Kidney capillary endothelial cell (primary cell): ENCODE measurements around the gene RAET1E.
"Not testable (repeated sequence)": the region's sequence is repeated elsewhere in the genome, so short reads cannot be mapped to it uniquely, and the experiment has no call there.

ENCODE experiments used
- DNase-seq: peaks from one replicate; pipeline ENCODE4 v3.0.0-alpha.2; 2018; ENCODE audit warnings: low spot score

The RAET1E gene

DNA sequence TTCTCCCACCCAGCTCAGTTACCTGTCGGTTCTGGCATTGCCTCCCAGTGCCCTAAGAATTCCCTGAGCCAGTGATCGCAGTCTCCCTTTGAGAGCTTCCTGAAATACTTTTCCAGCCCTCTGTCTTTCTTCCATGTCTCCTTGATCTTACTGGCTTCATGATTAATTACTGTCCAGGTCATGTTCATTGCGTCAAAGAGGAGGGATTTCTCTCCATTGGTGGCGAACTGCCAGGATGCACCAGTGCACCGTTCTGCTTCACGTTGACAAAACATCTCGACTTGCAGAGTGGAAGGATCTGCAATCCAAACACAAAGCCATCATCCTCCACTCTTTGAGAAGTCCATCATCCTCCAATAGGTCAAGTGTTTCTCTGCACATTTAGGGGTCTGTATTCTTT, 8.6 kb downstream of the RAET1E start:
- DNase-seq = no peak

DNA sequence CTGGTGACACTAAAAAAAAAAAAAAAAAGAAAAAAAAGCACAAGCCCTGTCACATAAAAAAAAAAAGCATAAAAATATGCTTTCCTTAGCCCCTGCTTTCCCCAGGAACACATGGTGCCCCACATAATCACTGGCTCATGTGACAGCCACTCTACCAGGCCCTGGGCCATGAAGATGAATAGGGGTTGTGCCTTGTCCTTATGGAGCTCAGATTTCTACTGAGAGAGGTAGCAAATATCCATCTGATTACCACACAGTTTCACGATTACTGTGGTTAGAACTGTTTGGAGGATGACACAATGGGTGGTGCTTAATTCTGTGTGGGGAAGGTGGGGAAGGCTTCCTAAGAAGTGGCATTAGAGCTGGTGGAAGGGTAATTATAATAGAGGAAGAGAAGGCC, 9.3 kb downstream of the RAET1E start:
- DNase-seq = no peak

DNA sequence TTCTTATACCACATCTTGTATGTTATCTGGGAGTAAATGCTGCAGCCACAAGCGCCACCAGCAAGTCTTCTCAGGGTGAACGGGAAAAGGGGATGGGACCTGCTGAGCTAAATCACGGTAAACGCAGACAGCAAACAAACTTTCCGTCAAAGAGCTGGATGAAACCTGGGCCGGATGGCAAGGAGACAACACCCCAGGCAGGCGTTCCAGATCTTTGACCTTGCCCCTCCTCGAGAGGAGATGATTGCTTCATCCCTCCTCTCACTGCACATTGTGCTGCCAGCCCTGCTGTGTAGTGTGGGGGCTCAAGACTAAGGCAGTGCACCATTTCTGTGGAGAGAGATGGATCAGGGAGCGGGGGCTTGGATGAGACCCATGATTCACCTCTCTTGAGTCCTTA, 9.8 kb downstream of the RAET1E start:
- DNase-seq = no peak

DNA sequence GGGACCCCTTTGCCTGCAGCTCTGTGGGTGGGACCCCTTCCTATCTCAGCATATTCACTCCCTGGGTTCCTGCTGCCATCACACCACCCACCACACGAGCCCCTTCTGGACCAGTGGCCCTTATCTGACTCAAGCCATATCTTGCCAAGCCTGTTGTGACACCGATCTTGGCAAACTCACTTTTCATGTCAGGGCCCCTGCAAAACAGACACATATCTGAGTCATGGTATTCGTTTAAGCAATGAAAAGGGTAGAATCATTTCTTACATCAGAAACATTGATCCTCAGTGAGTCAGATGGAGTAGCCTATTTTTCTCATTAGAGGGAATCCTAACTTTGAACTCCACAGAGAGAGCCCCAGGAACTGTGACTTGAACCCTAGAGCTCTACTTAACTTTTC, 10.6 kb downstream of the RAET1E start:
- DNase-seq = no peak

DNA sequence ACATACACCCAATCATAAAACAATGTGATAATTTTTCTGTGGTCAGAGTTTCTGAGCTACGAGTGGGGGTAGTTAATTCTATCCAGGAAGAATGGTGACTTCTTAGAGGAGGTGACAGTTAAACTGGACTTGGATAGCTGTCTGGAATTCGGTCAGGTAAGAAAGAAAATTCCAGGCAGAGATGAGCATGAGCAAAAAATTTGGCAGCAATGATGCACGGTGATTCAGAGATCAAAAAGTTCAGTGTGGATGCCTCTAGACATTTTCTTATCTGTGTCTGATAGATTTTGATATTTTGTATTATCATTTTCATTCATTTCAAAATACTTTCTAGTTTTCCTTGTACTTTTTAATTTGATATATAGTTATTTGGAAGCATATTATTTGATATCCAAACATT, 12.0 kb downstream of the RAET1E start:
- DNase-seq = no peak

DNA sequence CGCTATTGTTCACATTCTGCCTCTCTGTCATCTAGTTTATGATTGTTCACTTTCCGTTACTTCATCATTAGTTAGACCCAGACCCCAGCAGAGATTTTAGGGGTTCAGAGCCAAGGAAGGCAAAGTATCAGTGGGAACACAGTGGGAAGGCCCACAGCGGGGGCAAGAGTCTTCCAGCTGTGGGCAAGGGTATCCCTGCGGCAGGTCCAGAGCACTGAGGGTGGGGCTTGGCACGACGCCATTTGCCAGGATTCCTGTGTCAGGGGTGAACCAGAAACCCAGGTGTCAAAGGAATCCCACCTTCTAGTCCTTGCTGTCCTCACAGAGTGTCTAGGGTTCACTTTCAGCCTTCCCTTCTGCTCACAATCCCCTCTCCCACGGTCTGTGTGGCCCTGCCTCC, 13.3 kb downstream of the RAET1E start:
- DNase-seq = no peak

DNA sequence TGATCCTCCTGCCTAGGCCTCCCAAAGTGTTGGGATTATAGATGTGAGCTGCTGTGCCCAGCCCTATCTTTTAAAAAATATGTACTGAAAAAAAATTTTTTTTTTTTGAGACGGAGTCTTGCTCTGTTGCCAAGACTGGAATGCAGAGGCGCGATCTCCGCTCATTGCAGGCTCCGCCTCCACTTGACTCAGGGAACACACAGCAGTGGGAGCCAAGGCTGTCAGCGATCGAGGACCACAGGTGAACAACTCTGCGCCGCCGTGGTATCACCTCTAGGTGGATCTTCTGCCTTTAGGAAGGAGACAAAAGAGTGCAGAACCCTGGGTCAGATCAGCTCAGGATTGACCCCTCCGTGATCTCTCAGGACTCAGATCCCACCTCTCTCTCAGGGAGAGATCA, 13.7 kb downstream of the RAET1E start:
- no peak for DNase-seq

DNA sequence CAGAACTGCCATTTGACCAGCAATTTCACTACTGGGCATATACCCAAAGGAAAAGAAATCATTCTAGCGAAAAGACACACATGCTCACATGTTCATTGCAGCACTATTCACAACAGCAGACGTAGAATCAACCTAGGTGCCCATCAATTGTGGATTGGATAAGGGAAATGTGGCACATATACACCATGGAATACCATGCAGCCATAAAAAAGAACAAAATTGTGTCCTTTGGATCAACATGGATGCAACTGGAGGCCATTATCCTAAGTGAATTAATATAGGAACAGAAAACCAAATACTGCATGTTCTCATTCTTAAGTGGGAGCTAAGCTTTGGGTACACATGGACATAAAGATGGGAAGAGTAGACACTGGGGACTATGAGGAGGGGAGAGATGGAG, 16.1 kb downstream of the RAET1E start:
- DNase-seq = no peak

DNA sequence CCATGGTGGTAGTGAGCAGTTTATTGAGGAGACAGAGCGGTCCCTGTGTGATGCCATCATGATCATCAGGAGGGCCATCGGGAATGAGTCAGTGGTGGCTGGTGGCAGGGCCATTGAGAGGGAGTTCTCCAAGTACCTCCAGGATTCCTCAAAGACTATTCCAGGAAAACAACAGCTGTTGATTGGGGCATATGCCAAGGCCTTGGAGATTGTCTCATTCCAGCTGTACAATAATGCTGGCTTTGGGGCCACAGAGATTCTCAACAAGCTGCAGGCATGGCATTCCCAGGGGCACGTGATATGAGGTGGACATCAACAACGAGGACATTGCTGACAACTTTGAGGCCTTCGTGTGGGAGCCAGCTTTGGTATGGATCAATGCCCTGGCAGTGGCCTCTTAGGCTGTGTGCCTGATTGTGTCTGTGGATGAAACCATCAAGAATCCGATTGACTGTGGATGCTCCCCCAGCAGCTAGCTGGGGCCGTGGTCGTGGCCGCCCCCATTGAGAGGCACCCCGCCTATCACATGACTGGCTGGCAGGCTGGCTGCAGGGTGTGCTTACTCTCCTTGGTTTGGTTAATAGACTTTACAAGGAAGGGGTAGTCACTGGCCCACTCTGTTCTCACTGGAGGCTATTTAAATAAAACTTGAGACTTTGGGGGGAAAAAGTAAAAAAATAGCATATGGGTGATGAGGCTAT, 16.7 kb downstream of the RAET1E start:
- DNase-seq = no peak

DNA sequence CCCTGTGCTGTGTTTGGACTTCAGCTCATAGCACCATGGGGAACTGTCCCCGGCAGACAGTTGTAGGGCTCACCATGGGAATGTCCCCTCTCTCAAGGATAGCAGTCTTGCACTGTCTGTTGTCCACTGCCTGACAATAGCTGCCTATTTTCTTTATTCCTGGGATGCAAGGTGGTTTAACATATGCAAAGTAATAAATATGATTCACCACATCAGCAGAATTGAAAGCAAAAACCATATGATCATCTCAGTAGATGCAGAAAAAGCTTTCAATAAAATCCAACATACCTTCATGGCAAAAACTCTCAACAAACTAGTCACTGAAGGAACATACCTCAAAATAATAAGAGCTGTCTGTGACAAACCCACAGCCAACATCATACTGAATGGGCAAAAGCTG, 20.3 kb downstream of the RAET1E start:
- no peak for DNase-seq

DNA sequence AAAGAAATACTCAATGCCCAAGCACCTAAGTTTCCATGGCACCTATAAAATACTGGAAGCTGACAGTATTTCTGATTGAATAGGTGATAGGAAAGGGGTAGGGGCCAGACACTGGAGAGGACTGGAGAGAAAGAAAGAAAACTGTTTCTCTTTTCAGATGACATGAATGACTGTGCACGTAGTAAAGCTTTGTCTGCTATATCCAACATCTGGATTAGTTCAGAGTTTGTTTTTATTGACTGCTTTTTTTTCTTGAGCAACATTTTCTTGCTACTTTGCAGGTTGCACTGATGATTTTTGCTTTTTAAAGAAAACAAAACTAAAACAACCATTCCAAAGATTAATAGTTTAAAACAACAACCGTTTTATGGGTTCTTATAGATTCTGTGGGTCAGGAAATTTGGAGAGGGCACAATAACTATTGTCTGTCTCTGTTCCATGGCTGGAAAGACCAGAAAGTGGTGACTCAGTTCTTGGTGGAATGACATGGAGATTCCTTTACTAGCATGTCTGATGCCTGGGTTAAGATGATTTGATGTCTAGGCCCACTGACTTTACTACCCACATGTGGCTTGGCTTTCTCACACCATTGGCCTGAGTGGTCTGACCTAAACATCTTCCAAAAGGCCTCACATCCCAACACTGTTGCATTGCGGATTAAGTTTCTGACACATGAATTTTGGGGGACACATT, 21.5 kb downstream of the RAET1E start:
- DNase-seq = no peak

DNA sequence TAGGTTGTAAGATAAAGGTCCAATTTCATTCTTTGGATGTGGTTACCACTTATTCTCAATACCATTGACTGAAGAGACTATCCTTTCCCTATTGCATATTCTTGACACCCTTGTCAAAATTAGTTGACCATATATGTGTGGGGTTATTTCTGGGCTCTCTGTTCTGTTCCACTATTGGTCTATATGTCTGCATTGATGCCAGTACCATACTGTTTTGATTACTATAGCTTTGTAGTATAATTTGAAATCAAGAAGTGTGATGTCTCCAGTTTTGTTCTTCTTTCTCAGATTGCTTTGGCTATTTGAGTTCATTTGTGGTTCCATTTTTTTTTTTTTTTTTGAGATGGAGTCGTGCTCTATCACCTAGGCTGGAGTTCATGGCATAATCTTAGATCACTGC, 25.7 kb downstream of the RAET1E start:
- DNase-seq = no peak

DNA sequence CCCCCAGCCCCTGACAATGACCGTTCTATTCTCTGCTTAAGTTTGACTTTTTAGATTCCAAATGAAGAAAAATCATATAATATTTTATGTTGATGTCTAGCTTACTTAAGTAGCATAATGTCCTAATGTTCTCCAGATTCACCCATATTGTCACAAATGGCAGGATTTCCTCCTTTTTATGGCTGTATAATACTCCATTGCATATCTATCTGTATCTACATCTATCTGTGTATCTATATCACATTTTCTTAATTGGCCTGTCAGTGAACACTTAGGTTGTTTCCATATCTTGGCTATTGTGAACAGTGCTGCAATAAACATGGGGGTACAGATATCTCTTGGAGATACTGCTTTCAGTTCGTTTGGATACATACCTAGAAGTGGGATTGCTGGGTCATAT, 26.7 kb downstream of the RAET1E start:
- DNase-seq = no peak

DNA sequence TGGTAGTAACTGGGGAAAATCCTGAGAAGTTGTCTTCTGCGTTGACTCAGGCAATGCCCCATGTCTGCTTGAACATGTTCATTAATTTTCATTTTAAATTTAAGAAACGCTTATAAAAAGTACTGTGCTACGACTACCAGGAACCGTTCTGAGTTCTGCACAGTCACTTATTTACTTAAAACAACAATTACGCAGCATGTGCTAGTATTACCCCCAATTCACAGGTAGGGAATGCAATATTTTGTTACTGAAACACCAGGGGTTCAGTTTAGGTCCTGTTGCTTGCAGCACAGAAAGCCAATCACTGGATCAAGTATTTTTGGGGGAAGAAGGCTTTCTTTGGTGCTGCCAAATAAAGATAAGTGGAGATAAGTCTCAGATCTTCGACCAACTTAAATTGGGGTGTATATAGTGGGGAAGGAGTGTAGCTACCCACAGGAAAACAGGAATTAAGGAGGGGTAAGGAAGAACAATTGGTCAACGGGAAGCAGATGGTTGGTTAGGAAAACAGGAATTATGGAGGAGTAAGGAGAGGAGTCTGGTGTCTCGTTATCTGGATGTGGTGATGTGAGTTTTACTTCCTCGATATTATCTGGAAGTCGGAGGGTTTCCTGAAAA, 28.5 kb downstream of the RAET1E start:
- DNase-seq = no peak

DNA sequence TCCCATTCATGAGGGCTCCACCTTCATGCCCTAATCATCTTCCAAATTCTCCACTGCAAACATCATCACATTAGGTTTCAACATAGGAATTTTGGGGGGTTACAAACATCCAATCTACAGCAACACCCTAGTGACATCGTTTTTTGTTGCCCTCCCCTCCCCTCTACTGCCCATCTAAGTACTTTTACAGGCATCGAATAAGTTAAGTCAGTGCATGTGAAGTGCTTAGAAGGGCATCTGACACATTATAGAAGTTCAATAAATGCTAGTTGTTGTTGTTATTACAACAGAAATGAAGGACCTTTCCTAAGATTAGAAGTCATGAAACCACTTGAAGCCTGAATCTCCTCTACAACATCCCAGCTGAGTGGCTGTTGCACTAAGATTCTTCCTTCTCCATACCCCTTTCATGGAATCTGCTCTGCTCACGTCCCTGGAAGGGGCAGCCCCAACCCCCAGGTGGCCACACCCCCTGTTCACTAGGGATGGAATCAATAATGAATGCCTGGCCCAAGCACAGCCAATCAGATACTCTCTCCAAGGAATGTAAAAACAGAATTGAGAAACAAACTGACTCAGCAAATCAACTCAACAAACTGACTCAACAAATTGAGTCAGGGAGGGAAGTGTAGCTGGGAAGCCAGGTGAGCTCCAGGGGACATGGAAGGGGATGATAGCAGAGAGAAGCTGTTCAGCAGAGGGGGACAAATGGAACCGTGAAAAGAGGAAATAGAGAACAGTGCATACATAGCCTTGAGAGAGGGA, 29.9 kb downstream of the RAET1E start:
- DNase-seq = no peak

DNA sequence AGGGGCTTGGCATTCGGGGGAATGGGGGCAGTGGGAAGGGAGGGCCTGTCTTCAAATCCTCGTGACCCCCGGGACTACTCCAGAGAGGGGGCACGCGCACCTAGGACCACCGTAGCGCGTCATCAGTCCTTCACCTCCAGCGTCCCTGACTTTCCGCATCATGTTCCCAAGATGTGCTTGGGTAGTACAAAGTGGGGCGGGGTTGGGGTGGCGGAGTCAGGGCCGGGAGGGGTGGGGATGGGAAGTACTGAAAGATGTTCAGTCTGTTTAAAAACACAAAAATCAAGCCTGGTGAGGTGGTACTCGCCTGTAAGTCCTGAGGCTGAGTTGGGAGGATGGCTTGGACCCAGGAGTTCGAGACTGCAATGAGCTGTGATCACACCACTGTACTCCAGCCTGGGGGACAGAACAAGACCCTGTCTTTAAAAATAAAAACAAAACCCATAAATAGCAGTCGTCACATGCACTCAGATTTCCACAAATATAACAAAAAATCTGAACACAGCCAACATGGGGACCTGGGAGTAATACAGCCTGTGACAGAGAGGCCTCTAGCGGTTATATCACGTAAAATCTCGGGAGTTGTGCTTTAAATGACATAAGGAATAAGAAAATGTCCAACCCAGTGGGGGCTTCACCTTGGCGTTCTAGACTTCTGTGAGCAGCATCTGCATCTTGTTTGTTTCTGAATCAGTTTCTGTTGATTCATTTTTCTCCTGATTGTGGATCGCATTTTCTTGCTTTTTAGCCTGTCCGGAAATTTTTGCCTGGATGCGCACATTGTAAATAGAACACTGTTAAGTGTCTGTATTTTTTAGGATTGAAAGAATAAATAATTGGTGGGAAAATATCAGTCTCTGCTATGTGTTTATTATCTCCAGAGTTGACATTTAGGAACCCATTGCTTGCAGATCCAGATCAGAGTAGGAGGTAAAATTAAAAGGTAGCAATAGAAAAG, 33.1 kb downstream of the RAET1E start:
- peak; percentile 71 for DNase-seq

DNA sequence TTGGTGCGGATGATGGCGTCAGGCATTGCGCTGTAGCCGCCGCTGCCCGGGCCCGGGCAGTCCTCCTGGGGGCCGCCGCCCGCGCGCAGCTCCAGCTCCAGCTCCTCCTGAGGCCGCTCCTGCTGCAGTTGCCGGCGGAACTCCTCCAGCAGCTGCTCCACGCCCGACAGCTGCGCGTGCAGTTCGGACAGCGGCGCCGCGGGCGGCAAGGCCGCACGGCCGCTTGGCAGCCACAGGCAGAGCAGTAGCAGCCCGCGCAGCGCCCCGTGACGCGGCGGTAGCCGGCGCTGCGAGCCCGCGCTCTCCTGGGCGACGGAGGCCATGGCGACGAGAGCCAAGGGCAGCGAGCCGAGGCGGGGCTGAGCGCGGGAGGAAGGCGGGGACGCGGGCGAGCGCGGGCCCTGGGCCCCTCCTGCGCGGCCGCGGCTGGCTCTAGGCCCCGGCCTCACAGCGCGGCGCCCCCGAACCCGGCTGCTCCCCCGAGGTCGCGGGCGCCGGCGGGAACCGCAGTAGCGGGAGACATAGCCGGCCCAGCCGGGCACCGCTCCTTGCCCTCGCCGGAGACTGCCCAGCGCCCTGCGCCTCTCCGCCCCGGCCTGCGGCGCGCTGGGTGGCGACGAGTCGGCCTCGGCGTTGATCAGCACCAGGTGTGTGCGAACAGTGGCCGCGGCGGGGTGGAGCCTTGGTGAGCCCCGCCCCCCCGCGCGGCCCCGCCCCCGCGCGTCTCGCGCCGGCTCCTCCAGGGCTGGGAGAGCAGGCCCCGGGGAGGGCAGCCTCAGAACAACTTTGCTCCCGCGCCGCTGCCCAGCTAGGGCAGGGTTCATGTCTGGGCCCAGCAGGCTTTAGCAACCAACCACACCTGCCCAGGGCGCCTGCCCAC, 34.0 kb downstream of the RAET1E start, which contains the start of gene LRP11:
LRP11 (minus strand) TSS at position 662 of the 880 bp plus-strand sequence; CDS start at position 323, 339 bp downstream.
- no peak for DNase-seq

DNA sequence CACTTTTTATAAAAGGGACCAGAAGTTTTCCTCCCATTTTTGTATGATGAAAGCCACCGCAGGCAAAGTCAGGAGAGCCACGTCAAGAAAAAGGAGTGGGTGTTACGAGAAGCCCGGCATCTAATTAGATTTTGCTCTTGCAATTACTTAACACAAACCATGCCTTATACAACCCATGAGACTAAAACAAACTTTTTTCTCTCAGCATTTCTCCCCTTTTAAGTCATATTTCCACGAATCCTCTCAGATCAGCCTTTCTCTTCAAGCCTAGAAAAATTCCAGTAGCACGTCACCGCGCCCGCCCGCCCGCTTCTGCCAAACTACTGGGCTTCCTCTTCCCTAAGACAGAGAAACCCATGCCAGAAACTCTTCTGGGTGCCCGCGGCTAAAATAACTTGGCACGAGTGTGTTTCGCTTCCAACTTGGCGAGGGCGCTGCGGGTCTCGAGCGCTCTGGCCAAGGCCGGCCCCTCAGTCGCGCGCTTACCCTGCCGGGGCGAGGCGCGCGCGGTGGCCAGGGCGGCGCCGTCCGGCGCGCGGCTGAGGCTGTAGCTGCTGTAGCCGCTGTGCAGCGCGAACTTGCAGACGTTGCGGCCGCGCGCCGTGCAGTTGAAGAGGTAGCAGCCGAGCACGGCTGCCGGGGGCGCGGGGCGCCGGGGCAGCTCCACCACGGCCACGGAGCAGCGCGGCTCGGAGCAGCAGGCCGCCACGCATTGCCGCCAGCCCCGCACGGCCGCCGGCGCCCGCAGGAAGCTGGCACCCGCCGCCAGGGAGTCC, 34.8 kb downstream of the RAET1E start:
- DNase-seq = peak; percentile 70

DNA sequence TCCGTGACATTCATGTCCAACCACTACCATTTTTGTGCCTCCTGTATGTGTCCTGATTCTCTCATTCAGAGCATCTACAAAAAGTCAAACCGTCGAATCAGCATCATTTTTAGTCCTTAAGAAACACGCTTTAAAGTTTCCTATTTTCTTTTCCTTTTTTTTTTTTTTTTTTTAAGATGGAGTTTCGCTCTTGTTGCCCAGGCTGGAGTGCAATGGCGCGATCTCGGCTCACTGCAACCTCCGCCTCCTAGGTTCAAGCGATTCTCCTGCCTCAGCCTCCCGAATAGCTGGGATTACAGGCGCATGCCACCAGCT, 35.5 kb downstream of the RAET1E start:
- DNase-seq = not testable (repeated sequence)
